SU-DHL-6 (cell line): Measurements from ENCODE around the gene C16orf89.
"Not testable (repeated sequence)": the region's sequence is repeated elsewhere in the genome, so short reads cannot be mapped to it uniquely, and the experiment has no call there.

ENCODE experiments used
- EZH2phosphoT487 ChIP-seq: fragments of 200-600 bp; sonication (generic), shearing (Covaris generic); conservative IDR thresholded peaks from 2 replicates; pipeline ENCODE4 v1.6.1; 2018; ENCODE audit warnings: mild to moderate bottlenecking, antibody characterized with exemption, low read length, moderate library complexity, mixed read lengths
- TF ChIP-seq, protein P1 (sequence below): fragments of 200-600 bp; sonication (generic); IDR thresholded peaks from one replicate; pipeline ENCODE4 v1.5.1; 2017; ENCODE audit warnings: antibody characterized with exemption, mild to moderate bottlenecking, low read length, moderate library complexity; ENCODE audit not compliant: insufficient read depth, poor library complexity, severe bottlenecking

DNA sequence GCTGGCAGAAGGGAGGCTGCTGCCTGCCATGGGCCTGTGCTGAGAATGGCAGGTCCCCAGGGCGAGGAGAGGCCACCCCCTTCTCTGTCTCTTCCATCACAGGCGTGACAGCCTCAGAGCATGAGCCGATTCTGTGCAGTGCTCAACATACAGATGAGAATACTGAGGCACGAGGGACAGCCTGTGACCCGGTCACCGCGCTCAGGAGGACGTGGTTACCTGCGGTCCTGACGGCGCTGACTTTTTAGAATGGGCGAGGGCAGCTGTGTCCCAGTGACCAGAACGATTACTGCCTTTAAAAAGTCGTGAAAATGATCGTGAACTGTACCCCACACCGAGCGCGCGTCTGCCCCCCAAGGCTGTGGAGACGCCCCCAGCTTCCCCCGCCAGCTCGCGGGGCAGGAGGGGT, 31.3 kb upstream of the C16orf89 start:
- TF ChIP-seq, protein P1, sequence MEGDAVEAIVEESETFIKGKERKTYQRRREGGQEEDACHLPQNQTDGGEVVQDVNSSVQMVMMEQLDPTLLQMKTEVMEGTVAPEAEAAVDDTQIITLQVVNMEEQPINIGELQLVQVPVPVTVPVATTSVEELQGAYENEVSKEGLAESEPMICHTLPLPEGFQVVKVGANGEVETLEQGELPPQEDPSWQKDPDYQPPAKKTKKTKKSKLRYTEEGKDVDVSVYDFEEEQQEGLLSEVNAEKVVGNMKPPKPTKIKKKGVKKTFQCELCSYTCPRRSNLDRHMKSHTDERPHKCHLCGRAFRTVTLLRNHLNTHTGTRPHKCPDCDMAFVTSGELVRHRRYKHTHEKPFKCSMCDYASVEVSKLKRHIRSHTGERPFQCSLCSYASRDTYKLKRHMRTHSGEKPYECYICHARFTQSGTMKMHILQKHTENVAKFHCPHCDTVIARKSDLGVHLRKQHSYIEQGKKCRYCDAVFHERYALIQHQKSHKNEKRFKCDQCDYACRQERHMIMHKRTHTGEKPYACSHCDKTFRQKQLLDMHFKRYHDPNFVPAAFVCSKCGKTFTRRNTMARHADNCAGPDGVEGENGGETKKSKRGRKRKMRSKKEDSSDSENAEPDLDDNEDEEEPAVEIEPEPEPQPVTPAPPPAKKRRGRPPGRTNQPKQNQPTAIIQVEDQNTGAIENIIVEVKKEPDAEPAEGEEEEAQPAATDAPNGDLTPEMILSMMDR, result not testable (repeated sequence)
- TF ChIP-seq EZH2phosphoT487, result not testable (repeated sequence)
